Ureter (tissue), 1 donor: ENCODE results near the gene ZCCHC7. TPM values are rescaled to one million over a fixed set of nuclear protein-coding genes. Genes with fewer than 3 reads are reported as not detected.

Experiments used
- DNase-seq: peaks from one replicate; pipeline ENCODE4 v3.0.0-alpha.2; 2020; ENCODE audit warnings: low spot score
- total RNA-seq: library from RNA; stranded (reverse); gene quantifications from one replicate; pipeline ENCODE4 v1.2.4, GENCODE V29; 2023
- donor health status: DM: yes; HTN: yes; CAD: no.

Gene ZCCHC7
- total RNA-seq, 1 donor from 2014 or later, result 31.7 TPM

DNA sequence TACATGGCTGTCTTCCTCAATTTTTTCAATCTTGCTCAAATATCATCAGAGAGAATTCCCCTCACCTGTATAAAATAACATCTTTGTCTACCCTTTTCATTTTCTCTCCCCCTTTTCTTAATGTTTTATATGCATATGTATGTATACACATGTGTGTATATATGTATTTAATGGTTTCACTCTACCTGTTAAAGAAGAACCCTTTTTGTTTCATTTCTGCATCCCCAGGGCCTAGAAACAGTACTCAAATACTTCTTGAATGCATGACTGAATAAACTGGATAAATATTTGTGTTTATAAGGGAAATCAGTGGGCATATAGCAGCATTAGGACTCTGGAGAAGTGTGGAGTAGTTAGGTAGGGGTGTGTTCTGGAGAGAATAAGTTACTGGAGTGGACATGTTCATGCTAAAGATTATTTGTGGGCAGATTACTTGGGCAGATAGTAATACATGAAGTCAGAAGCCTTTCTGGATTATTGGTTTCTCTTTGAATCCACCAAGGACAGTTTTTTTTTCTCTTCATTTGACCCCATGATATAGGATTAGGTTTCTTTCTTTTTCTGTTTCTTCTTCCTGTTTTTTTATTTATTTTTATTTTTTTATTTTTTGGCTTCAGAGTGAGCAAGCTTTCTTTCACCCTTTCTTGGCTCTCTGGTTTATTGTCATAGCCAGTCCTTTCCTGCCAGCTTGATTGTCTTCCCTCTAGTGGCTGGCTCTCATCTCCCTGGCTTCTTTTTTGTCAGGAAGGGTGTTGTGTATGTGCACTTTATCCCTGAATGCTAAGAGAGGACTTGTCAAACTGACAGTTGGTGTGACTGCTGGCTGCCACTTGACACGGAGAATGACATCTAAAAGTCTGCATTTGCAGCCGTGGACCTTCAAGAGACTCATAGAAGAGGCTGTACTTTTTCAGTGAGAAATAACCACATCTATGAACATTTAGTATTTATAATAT is 89.3 kb downstream of the ZCCHC7 start:
- no peak for DNase-seq

DNA sequence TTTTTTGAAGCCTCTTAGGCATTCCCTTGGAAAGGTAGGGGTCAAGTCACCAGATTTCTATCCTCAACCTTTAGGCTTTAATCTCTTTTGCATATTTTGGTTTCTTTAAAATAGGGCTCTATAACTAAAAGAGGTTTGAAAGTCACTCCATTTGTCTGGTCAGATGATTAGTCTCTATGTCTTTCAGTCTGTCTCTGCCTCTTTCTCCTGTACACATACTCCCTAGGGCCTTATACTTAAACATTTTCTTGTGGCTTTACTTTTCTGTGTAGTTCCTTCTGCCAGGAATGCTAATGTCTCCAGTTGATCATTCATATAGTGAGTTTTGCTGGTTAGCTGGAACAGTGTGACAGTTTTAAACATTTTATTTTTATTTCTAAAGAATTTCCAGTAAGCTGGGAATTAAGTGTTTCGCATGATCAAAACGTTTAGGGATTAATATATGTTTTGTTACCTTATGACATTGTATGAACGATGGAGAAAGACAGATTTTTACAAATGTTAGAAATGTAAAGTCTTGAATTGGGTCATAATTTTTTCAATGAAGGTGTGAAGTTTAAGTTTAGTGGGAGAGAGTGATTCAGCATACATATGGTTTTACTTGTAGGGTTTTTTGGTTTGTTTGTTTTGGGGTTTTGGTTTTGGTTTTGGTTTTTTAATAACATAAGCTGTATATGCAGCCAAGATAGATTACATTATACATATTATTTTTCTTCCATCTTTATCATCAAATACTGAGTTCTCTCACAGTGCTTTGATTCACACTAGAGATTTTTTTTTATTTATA is 90.6 kb downstream of the ZCCHC7 start:
- DNase-seq, result no peak

DNA sequence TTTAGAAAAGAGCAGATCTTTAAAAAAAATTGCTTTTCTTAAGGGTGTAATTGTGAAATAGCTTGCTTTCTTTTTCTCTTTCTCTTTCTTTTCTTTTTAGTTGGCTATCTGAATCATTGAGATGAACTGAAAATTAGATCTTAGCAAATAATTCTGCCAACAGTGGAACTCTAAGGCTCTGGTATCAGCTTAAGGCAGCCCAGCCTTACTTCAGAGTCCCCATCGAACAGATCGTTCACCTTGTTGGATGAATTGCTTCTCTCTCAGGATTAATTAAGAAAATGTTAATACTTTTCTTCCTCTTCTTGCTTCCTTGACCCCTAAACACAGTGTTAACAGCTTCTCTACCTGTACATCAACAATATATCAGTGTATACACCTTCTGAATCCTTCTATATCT is 92.1 kb downstream of the ZCCHC7 start:
- no peak for DNase-seq

- DNase-seq, result no peak
Observed at GRCh38 chr9:37215381-37215780, 95.0 kb downstream of the ZCCHC7 start.

DNA sequence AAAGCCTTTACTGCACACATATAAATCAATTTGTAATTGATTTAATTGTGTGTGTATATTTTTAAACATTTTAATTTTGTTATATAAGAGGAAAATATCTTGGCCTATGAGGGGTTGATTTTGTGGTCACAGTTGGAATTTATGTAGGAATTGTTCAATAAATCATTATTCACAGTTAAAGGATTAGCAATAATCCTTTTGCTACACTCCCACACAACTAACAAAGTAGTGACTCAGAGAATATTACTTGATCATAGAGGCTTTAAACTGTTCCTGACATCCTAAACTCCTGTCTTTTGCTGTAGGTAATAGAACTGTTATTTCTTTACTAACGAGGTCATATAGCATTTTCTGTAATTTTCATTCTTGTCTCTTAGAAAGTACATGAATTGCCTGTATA is 95.5 kb downstream of the ZCCHC7 start:
- no peak for DNase-seq

DNA sequence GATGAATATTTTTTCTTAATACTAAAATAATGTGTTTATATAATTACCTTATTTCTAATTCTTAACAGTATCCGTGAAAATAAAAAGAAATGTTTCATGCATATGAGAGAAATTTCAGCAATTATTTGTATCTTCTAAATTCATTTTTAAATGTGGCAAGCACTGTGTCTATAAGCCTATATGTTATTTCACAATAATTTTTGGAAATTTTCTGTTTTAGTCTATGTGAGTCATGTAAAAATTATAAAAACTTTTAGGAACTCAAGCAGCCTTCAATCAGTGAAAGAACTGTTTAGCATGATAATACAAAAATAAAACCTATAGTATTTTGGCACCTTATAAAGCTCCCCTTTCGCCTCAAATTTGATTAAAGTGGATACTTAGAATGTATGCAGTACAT is 96.8 kb downstream of the ZCCHC7 start:
- DNase-seq, result no peak

DNA sequence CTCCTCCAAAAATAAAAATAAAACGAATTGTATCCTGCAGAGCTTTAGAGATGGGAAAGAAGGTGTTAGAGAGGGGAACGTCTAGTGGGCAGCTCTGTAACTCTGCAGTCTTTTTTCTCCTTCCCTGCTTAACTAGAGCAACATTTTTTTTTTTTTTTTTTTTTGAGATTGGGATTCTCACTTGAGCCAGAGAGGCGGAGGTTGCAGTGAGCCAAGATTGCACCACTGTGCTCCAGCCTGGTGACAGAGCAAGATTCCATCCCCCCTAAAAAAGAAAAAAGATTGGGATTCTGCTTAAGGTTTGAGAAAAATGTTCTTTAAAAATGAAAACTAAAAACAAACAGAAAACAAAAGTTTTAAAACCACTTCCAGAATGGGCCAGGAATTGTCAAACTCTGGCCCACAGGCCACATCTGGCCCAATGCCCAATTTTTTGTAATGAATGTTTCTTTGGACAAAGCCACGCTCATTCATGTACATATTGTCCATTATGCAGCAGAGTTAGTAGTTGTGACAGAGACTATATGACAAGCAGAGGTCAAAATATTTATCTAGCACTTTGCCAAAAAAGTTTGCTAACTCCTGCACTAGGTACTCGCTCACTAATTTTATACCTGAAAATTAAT is 98.5 kb downstream of the ZCCHC7 start:
- DNase-seq, result no peak

DNA sequence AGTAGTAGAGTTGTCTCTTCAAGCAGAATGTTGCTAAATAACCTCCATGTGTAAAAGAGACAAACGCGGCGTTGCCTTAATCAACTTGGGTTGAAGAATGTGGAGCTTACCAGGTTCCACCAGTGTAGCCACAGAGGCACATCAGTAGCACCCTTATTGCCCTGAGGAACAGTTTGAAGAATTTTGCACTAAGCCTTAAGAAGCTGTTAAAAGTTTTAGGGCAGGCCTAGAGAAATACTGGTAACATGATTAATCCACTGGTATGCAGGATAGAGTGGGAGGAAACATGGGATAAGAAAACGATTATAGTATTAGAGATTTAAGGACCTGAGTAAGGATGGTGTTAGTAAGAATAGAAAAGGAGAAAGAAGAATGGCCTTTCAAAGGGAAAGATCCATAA is 100.6 kb downstream of the ZCCHC7 start:
- no peak for DNase-seq

DNA sequence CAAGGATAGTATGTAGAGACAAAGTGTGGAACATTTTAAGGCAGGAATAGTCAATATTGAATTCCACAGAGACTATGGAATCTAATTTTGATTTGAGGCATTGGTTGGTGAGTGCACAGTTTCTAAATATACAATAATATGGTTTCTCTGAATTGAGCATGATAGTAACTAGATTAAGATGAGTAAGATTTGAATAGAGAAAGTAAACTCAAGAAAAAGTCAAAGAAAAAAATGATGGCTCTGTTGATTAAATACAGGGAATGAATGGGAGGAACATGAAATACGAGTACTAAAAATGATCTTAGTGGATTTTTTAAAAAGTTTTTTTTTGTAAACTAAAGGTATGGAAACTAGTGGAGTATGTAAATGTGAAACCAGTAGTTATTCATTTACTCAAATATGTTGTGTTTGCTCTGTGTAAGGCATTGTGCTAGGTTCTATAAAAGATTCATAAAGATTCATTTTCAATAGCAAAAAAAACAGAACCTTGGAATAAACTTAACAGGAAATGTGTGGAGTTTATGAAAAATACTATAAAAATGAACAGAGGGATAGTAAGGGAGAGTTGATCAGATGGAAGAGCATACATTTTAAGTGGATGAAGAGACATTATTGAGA is 101.2 kb downstream of the ZCCHC7 start:
- DNase-seq, result no peak

DNA sequence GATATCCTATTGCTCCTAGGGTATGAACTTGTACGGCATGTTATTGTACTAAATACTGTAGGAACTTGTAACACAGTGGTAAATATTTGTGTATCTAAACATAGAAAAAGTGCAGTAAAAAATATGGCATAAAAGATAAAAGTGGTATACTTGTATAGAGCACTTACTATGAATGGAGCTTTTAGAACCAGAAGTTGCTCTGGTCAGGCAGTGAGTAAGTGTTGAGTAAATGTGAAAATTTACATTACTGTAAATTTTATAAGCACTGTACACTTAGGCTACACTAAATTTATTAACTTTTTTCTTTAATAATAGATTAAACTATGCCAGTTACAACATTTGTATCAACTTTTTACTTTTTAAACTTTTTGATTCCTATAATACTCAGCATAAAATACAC is 109.1 kb downstream of the ZCCHC7 start:
- no peak for DNase-seq

GRCh38 chr9:37229882-37230482 is 109.6 kb downstream of the ZCCHC7 start:
- no peak for DNase-seq

- no peak for DNase-seq
Observed at GRCh38 chr9:37236822-37237221, 116.4 kb downstream of the ZCCHC7 start.

DNA sequence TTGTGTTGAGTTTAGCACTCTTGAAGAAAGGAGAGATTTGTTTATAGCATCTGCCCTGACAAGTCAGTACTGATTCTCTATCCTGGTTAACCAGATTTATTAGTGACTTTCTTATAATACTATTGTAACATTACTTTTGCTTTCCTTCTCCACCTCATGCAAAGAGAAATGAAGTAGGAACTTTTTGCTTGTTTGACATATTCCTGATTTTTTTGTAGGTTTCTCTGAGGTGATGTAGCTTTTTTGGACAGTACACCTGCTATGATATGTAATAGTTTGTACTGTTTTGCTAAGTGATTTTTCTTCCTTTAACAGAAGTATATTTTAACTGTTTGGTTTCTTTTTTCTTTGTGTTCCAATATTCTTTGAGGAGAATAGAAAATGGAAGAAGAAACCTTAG is 117.7 kb downstream of the ZCCHC7 start:
- no peak for DNase-seq

DNA sequence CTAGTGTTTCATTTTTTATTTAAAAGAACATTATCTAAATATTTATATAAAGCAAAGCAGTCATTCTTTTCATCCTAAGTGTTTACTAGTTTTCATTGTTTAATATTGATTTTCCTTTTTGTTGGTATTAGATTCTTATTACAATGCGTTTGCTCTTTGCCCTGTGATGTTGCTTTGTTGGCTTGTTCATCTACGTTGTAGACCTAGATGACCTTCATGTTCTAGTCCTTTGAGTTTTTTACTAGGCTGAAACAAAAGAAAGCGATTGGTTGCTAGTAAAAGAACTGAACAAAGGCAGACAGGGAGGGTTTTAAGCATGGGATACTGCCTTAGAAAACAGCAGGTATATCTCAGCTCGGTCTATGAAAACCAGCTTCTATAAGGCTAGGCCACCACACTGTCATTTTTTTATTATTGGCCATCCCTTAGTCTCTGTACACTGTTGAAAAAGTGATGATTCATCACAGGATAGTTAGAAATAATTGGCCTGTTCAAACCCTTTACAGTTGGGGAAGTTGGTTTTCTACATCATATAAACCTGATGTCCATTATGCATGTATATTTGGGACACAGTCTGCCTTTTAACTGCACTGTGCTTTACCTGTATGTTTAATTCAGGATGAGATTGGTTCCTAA is 119.0 kb downstream of the ZCCHC7 start:
- no peak for DNase-seq

DNA sequence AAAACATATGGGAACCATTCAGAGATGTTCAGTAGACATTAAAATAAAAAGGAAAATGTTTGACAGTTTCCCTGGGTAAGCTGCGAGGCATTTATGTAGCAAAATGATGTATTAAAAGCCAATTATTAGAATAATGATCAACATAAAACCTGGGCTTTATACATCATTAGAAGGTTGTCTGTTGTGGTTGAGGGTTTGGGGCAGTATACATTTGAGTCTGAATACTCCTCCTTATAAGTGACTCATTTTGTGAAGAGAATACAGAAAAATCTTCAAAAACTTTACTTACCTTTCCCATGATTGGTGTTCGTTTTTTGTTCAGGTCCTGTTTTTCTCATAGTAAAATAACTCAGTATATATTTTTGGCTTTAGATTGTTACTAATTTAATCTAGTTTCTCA is 119.5 kb downstream of the ZCCHC7 start:
- DNase-seq, result no peak

- DNase-seq, result no peak
Observed at GRCh38 chr9:37241340-37241739, 121.0 kb downstream of the ZCCHC7 start.

DNA sequence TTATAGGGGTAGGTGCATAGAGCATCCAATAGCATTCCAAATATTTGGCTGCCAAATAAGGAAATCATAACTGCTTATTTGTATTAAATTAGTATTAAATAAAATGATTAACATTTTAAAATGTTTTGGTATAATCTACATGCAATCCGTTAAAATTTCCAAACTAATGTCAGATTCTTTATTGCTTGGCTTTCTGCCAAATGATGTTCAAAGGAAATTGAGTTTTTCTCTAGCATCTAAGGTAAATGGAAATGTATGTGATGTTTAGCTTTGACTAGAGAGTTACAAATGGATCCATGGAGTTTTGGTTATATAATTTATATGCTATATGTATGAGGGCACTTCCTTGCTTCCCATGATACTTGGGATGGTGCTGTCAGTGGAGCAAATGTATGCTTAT is 121.7 kb downstream of the ZCCHC7 start:
- DNase-seq, result no peak

DNA sequence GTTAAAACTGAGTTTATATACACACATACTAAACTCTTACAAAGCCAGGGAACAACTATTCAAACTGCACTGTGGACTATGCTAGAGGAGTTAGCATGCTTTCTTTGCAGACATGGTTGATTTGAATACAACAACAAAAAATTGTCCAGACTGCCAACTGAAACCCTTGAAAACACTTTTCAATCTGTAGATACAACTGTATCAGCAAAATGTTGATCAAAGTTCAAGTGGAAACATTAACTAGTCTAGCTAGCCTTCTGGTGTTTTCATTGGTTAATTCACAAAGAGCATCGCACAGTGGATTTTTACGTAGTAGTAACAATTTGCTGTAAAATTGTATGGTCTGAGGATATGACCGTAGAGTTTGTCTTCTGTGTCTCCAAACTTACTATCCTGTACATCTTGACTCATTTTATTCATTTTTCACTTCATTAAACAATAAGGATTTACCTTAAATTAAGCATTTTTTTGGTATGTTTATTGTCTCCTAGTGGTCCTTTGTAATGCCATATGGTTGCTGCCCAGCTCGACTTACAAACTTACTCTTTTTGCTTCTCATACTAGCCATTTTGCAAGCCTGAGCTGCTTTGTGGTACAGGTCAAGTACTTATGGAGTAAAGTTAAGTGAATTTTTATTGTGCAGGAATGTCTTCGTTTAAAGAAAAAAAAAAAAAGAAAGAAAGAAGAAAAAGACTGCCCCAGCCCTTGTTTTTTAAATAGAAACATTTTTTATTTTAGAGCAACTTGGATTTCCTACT is 123.4 kb downstream of the ZCCHC7 start:
- no peak for DNase-seq

- no peak for DNase-seq
Observed at GRCh38 chr9:37246826-37247225, 126.5 kb downstream of the ZCCHC7 start.

- no peak for DNase-seq
Observed at GRCh38 chr9:37248651-37249163, 128.3 kb downstream of the ZCCHC7 start.
